Peyer's patch (tissue), 4 donors: ENCODE data around the gene ADAMTS14. TPM values are rescaled to one million over a fixed set of nuclear protein-coding genes. Genes with fewer than 3 reads are reported as not detected.
"Not testable (repeated sequence)": the region's sequence is repeated elsewhere in the genome, so short reads cannot be mapped to it uniquely, and the experiment has no call there.

ENCODE experiments used
- DNase-seq, 3 donors: peaks; one replicate each; pipeline ENCODE4 v3.0.0-alpha.2; 2017 to 2019
- H3K27ac ChIP-seq, 4 donors: fragments of 200-600 bp; sonication (generic); one replicate each; pipeline ENCODE4 v1.5.1; 2016 to 2019
- H3K27me3 ChIP-seq, 2 donors: fragments of 200-600 bp; sonication (generic); one replicate each; pipeline ENCODE4 v1.5.1; 2019
- H3K36me3 ChIP-seq, 3 donors: fragments of 200-600 bp; sonication (generic); one replicate each; pipeline ENCODE4 v1.5.1; 2016 to 2019
- H3K4me1 ChIP-seq, 4 donors: fragments of 200-600 bp; sonication (generic); one replicate each; pipeline ENCODE4 v1.5.1; 2016 to 2019
- H3K4me3 ChIP-seq, 4 donors: fragments of 200-600 bp; sonication (generic); 1 replicate in 3 of 4; 2 replicates in 1 of 4; pipeline ENCODE4 v1.5.1; 2016 to 2019; ENCODE audit warnings: mild to moderate bottlenecking in 1 of 4
- H3K9me3 ChIP-seq, 4 donors: fragments of 200-600 bp; sonication (generic); one replicate each; pipeline ENCODE4 v1.5.1; 2016 to 2019; ENCODE audit warnings: mild to moderate bottlenecking in 1 of 4
- CTCF ChIP-seq, 6 experiments: fragments of 450-650 bp in 4 of 6; fragments of 200-600 bp in 2 of 6; sonication (generic) in 1 of 6; IDR thresholded peaks; one replicate each; pipeline ENCODE4 v1.5.1; 2017 to 2019; ENCODE audit warnings: antibody characterized with exemption in 6 of 6, mild to moderate bottlenecking in 3 of 6, moderate library complexity in 1 of 6
- POLR2A ChIP-seq, 2 donors: fragments of 450-650 bp; IDR thresholded peaks; one replicate each; pipeline ENCODE4 v1.5.1; 2017; ENCODE audit warnings: antibody characterized with exemption in 2 of 2, mild to moderate bottlenecking in 2 of 2, moderate library complexity in 2 of 2
- total RNA-seq, 4 donors: library from RNA; depleted of rRNA; stranded (reverse); fragments of >200 nt; gene quantifications; one replicate each; pipeline ENCODE4 v1.1.0, GENCODE V29; 2016

ADAMTS14 gene
- total RNA-seq, 4 donors from 2014 or later, result 2.3 to 10.7 (median 4.2) TPM

- TF ChIP-seq POLR2A (IDR thresholded peaks at IDR 0.05), result no peak
Measured at GRCh38 chr10:70659306-70659705, 13.0 kb upstream of the ADAMTS14 start.

DNA sequence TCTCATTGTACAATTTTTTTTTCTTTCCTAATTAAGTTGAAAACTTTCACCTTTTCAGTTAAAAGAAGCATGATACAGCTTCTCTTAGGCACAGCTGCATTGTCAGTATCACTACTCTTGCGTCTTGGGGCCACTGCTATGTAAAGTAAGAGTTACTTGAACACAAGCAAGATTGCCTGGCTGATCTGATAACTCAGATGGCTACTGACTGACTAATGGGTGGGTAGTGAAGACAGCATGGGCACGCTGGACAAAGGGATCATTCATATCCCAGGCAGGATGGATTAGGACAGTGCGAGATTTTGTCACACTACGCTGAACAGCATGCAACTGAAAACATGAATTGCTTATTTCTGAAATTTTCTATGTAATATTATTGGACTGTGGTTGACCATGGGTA lies 11.6 kb upstream of the ADAMTS14 start:
- H3K9me3 ChIP-seq, result no peaks in the 10 kb centered on the region
- H3K36me3 ChIP-seq, result no peaks in the 10 kb centered on the region
- H3K4me1 ChIP-seq, result no peaks in the 10 kb centered on the region
- H3K27ac ChIP-seq, result no peak overlapping the region
- no peak overlapping the region for H3K4me3 ChIP-seq
- no peaks in the 10 kb centered on the region for H3K27me3 ChIP-seq
- no peak for DNase-seq
- TF ChIP-seq CTCF (IDR thresholded peaks at IDR 0.05), result no peak
- TF ChIP-seq POLR2A (IDR thresholded peaks at IDR 0.05), result no peak

More at GRCh38 chr10:70659306-70659705, 13.0 kb upstream of the ADAMTS14 start:
- Histone ChIP-seq H3K9me3 (no peaks in the 10 kb centered on the region), H3K36me3 (no peaks in the 10 kb centered on the region), H3K27me3 (no peaks in the 10 kb centered on the region), H3K4me1 (no peaks in the 10 kb centered on the region), H3K27ac (no peak overlapping the region), H3K4me3 (no peak overlapping the region)
- DNase-seq, result no peak

DNA sequence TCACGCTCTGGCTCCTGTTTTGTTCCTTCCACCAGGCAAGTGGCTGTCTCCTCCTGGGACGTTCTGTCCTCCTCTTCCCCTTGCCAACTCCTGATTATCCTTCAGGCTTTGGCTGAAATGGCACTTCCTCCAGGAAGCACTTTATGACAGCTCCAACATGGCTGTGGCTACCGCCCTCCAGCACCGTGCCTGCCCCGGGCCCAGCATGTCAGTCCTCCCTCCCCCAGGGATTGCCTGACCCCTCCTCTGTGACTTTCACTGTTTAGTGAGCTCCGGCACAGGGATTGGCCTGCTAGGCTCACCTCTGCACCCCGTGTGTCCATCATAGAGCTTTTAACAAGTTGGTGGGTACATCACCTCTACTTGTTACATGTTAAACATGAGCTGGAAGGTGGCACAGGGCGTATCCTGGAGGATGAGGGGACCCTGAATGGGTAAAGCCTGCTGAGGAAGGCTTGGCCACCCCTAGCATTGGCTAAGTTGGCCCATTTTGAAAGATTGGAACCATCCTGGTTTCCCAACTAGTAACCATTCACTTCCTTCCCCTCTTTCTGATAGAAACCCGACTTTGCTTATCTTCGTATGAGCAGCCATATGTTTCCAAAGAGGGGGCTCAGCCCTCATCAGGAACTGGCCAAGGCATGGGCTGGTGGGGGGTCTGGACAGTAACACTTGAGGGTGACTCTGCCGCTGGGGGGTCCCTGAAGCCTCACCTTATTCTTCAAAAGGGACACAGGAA lies 10.5 kb upstream of the ADAMTS14 start:
- no peaks in the 10 kb centered on the region for H3K36me3 ChIP-seq
- H3K27me3 ChIP-seq, result no peaks in the 10 kb centered on the region
- H3K4me3 ChIP-seq, result no peak overlapping the region
- peak in 1 of 3 donors; percentile 38 for DNase-seq
- H3K27ac ChIP-seq, result peak overlapping the region in 2 of 4 donors; percentile 63 to 75
- H3K4me1 ChIP-seq, result no peaks in the 10 kb centered on the region
- no peak for TF ChIP-seq CTCF (IDR thresholded peaks at IDR 0.05)
- TF ChIP-seq POLR2A (IDR thresholded peaks at IDR 0.05), result no peak
- no peaks in the 10 kb centered on the region for H3K9me3 ChIP-seq

- TF ChIP-seq POLR2A (IDR thresholded peaks at IDR 0.05) (no peak), CTCF (IDR thresholded peaks at IDR 0.05) (no peak)
- peak in 1 of 3 donors; percentile 44 for DNase-seq
- Histone ChIP-seq H3K36me3 (no peaks in the 10 kb centered on the region), H3K27me3 (no peaks in the 10 kb centered on the region), H3K9me3 (no peaks in the 10 kb centered on the region), H3K4me3 (no peak overlapping the region), H3K4me1 (no peaks in the 10 kb centered on the region), H3K27ac (peak overlapping the region in 3 of 4 donors; percentile 19 to 75 (median 63))
Measured at GRCh38 chr10:70662362-70663220, 9.7 kb upstream of the ADAMTS14 start.

DNA sequence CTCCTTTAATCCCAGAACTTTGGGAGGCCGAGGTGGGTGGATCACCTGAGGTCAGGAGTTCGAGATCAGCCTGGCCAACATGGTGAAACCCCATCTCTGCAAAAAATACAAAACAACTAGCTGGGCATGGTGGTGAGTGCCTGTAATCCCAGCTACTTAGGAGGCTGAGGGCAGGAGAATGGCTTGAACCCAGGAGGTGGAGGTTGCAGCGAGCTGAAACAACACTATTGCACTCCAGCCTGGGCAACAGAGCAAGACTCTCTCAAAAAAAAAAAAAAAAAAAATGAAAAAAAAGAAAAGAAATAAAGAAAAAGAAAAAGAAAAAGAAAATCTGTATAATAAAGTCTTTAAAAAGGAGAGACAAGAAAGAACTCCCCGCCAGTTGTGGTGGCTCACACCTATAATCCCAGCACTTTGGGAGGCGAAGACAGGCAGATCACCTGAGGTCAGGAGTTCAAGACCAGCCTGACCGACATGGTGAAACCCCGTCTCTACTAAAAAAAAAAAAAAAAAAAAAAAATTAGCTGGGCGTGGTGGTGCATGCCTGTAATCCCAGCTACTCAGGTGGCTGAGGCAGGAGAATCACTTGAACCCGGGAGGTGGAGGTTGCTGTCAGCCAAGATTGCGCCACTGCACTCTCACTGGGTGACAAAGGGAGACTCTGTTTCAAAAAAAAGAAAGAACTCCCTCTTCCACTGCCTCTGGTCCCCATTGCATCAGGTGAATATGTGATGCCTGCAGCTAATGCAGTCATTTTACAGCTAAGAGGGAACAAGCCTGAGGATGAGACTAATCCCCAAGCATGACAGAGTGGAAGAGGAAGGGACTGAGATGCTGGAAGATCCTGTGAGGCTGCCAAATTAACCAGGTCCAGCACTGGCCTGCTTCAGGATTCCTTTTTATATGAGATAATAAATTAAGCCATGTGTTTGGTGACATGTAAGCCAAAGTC lies 8.6 kb upstream of the ADAMTS14 start:
- peak overlapping the region in 2 of 4 donors; percentile 16 to 75 for H3K27ac ChIP-seq
- H3K36me3 ChIP-seq, result not testable (repeated sequence)

DNA sequence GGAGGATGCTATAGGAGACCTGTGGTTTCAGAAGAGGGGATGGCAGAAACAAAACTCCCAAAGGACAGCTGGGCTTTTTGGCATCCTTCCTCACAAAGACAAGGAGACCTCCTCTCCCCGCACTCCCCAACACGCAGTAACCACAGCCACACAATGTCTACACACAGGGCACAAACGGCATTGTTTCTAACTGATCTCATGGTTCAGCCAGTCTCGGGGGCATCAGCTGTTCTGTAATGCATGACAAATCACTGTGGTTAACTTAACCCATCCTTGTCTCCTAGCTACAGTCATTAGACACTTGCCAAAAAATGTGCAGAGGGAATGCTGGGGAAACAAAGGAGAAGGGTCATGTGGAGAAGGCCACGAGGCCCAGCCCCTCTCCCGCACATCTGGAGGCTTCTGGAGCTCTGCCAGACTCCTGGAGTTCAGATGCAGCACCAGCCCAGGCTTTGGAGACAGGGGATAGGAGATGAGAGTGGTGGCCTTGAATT lies 7.6 kb upstream of the ADAMTS14 start:
- Histone ChIP-seq H3K27ac (peak overlapping the region in 2 of 4 donors; percentile 16 to 75), H3K9me3 (no peaks in the 10 kb centered on the region), H3K4me1 (no peaks in the 10 kb centered on the region), H3K27me3 (no peaks in the 10 kb centered on the region), H3K4me3 (no peak overlapping the region), H3K36me3 (no peaks in the 10 kb centered on the region)
- TF ChIP-seq POLR2A (IDR thresholded peaks at IDR 0.05), result no peak
- no peak for TF ChIP-seq CTCF (IDR thresholded peaks at IDR 0.05)
- DNase-seq, result peak in 1 of 3 donors; percentile 46

More for the DNA sequence above, 8.6 kb upstream of the ADAMTS14 start:
- H3K4me1 ChIP-seq, H3K9me3 ChIP-seq, H3K4me3 ChIP-seq, H3K27me3 ChIP-seq: not testable (repeated sequence)
- peak in 1 of 3 donors; percentile 19 for DNase-seq
